H9 (cell line): ENCODE results near the gene LOC128125822.

Experiments used
- DNase-seq: peaks from one replicate; pipeline ENCODE4 v3.0.0-alpha.2; 2017
- H2AFZ ChIP-seq: one replicate; pipeline ENCODE4 v1.6.1; 2013; ENCODE audit warnings: mild to moderate bottlenecking, low read length, control low read depth, moderate library complexity
- H2AK5ac ChIP-seq: 2 replicates; pipeline ENCODE4 v1.6.1; 2013; ENCODE audit warnings: low read length, control low read depth, mixed read lengths; ENCODE audit not compliant: insufficient read length
- H2BK120ac ChIP-seq: one replicate; pipeline ENCODE4 v1.6.1; 2013; ENCODE audit warnings: low read depth, mild to moderate bottlenecking, low read length, control low read depth, inconsistent platforms; ENCODE audit not compliant: poor library complexity, severe bottlenecking
- H2BK12ac ChIP-seq: 2 replicates; pipeline ENCODE4 v1.6.1; 2013; ENCODE audit warnings: low read length, control low read depth, mixed read lengths, low read depth; ENCODE audit not compliant: insufficient read length
- H2BK15ac ChIP-seq: 2 replicates; pipeline ENCODE4 v1.6.1; 2013; ENCODE audit warnings: low read depth, low read length, control low read depth
- H2BK20ac ChIP-seq: one replicate; pipeline ENCODE4 v1.6.1; 2013; ENCODE audit warnings: low read depth, mild to moderate bottlenecking, low read length, control low read depth, inconsistent platforms; ENCODE audit not compliant: poor library complexity, severe bottlenecking
- H2BK5ac ChIP-seq: 2 replicates; pipeline ENCODE4 v1.6.1; 2013; ENCODE audit warnings: low read length, control low read depth, mixed read lengths; ENCODE audit not compliant: insufficient read length
- H3K14ac ChIP-seq: 2 replicates; pipeline ENCODE4 v1.6.1; 2013; ENCODE audit warnings: low read length, control low read depth; ENCODE audit not compliant: insufficient read depth
- H3K18ac ChIP-seq: 2 replicates; pipeline ENCODE4 v1.6.1; 2013; ENCODE audit warnings: low read depth, mild to moderate bottlenecking, mixed read lengths, low read length, control low read depth; ENCODE audit not compliant: insufficient read length
- H3K23ac ChIP-seq: 2 replicates; pipeline ENCODE4 v1.6.1; 2013; ENCODE audit warnings: low read length, control low read depth, mixed read lengths, low read depth; ENCODE audit not compliant: insufficient read length
- H3K23me2 ChIP-seq: 2 replicates; pipeline ENCODE4 v1.6.1; 2013; ENCODE audit warnings: low read depth, mild to moderate bottlenecking, mixed read lengths, low read length, control low read depth; ENCODE audit not compliant: insufficient read length, poor library complexity, severe bottlenecking
- H3K27ac ChIP-seq: 2 replicates; pipeline ENCODE4 v1.5.1; 2013; ENCODE audit warnings: low read length, control low read depth, mixed read lengths, low read depth; ENCODE audit not compliant: insufficient read length
- H3K27me3 ChIP-seq: 2 replicates; pipeline ENCODE4 v1.6.1; 2013; ENCODE audit warnings: low read length, control low read depth, inconsistent platforms; ENCODE audit not compliant: insufficient read depth
- H3K4ac ChIP-seq: 2 replicates; pipeline ENCODE4 v1.6.1; 2013; ENCODE audit warnings: low read depth, mild to moderate bottlenecking, control low read depth, inconsistent platforms, low read length, moderate library complexity
- H3K4me1 ChIP-seq: 2 replicates; pipeline ENCODE4 v1.6.1; 2013; ENCODE audit warnings: low read length, control low read depth, inconsistent platforms; ENCODE audit not compliant: insufficient read depth
- H3K4me2 ChIP-seq: 2 replicates; pipeline ENCODE4 v1.6.1; 2013; ENCODE audit warnings: low read length, control low read depth, mixed read lengths; ENCODE audit not compliant: insufficient read length, insufficient read depth
- H3K56ac ChIP-seq: 2 replicates; pipeline ENCODE4 v1.6.1; 2013; ENCODE audit warnings: low read depth, mild to moderate bottlenecking, mixed read lengths, low read length, control low read depth; ENCODE audit not compliant: insufficient read length
- H3K79me1 ChIP-seq: 2 replicates; pipeline ENCODE4 v1.6.1; 2013; ENCODE audit warnings: low read depth, mild to moderate bottlenecking, moderate library complexity, low read length, control low read depth, inconsistent platforms; ENCODE audit not compliant: insufficient read depth, poor library complexity, severe bottlenecking
- H3K79me2 ChIP-seq: 2 replicates; pipeline ENCODE4 v1.6.1; 2013; ENCODE audit warnings: low read length, control low read depth, inconsistent platforms; ENCODE audit not compliant: insufficient read depth
- H3K9ac ChIP-seq: 2 replicates; pipeline ENCODE4 v1.6.1; 2013; ENCODE audit warnings: low read length, control low read depth, mixed read lengths; ENCODE audit not compliant: insufficient read length; ENCODE audit errors: extremely low read depth
- H3K9me3 ChIP-seq: one replicate; pipeline ENCODE4 v1.6.1; 2013; ENCODE audit warnings: low read depth, low read length, inconsistent platforms; ENCODE audit not compliant: control insufficient read depth
- H3T11ph ChIP-seq: one replicate; pipeline ENCODE4 v1.6.1; 2013; ENCODE audit warnings: mild to moderate bottlenecking, low read length, control low read depth, inconsistent platforms
- H4K20me1 ChIP-seq: one replicate; pipeline ENCODE4 v1.6.1; 2013; ENCODE audit not compliant: control insufficient read depth, insufficient read length, insufficient read depth
- H4K5ac ChIP-seq: 2 replicates; pipeline ENCODE4 v1.6.1; 2013; ENCODE audit warnings: low read depth, mild to moderate bottlenecking, mixed read lengths, low read length, control low read depth; ENCODE audit not compliant: insufficient read length
- H4K8ac ChIP-seq: replicated peaks from 2 replicates; pipeline ENCODE4 v1.6.1; 2013; ENCODE audit warnings: low read length, control low read depth, mixed read lengths, low read depth; ENCODE audit not compliant: insufficient read length
- H4K91ac ChIP-seq: 2 replicates; pipeline ENCODE4 v1.6.1; 2013; ENCODE audit warnings: low read depth, mild to moderate bottlenecking, moderate library complexity, mixed read lengths, low read length, control low read depth; ENCODE audit not compliant: insufficient read length
- H3K27ac Mint-ChIP-seq, 3 experiments: 2 replicates in 2 of 3; 3 replicates in 1 of 3; pipeline ENCODE4 v1.8.0; 2020 to 2021; ENCODE audit warnings: mixed read lengths in 3 of 3, mild to moderate bottlenecking in 1 of 3, moderate library complexity in 1 of 3
- H3K27me3 Mint-ChIP-seq: 2 replicates; pipeline ENCODE4 v1.8.0; 2021; ENCODE audit warnings: low read depth, mild to moderate bottlenecking, moderate library complexity, mixed read lengths
- H3K36me3 Mint-ChIP-seq, 3 experiments: 2 replicates in 2 of 3; 3 replicates in 1 of 3; pipeline ENCODE4 v1.8.0; 2020 to 2021; ENCODE audit warnings: low read depth in 3 of 3, mixed read lengths in 3 of 3; ENCODE audit not compliant: insufficient read depth in 1 of 3
- H3K4me1 Mint-ChIP-seq, 2 experiments: 2 replicates each; pipeline ENCODE4 v1.8.0; 2020; ENCODE audit warnings: mixed read lengths in 2 of 2
- H3K4me3 Mint-ChIP-seq, 2 experiments: 2 replicates in 1 of 2; 3 replicates in 1 of 2; pipeline ENCODE4 v1.8.0; 2020 to 2021; ENCODE audit warnings: mild to moderate bottlenecking in 2 of 2, mixed read lengths in 2 of 2, moderate library complexity in 1 of 2
- H3K9me3 Mint-ChIP-seq, 2 experiments: 2 replicates in 1 of 2; 3 replicates in 1 of 2; pipeline ENCODE4 v1.8.0; 2020; ENCODE audit warnings: mild to moderate bottlenecking in 2 of 2, mixed read lengths in 2 of 2, moderate library complexity in 1 of 2
- CTCF ChIP-seq: fragments of 200-600 bp; sonication (generic); conservative IDR thresholded peaks from 3 replicates; pipeline ENCODE4 v1.8.0; 2021; ENCODE audit warnings: antibody characterized with exemption, mild to moderate bottlenecking
- WGBS: extraction: QIAGEN DNeasy Blood & Tissue Kit; methylation state at CpG from one replicate; pipeline ENCODE4 v1.1.7; 2013; ENCODE audit warnings: missing lambda C conversion rate, low lambda C conversion rate, mixed read lengths; ENCODE audit not compliant: insufficient read length; ENCODE audit errors: extremely low coverage; 5-methylcytosine and 5-hydroxymethylcytosine counted together

The LOC128125822 gene

GRCh38 chr6:63556369-63556768, 15.9 kb upstream of the LOC128125822 start:
- H3K4me3 Mint-ChIP-seq, result no peak overlapping the region
- WGBS, result no CpG with 5 or more reads among the region's 4 CpGs
- DNase-seq, result no peak
- H3T11ph ChIP-seq, result no peak overlapping the region
- H3K27me3 Mint-ChIP-seq, result no peaks in the 10 kb centered on the region
- H4K20me1 ChIP-seq, result no peaks in the 10 kb centered on the region
- no peak overlapping the region for H3K4ac ChIP-seq
- H3K4me1 Mint-ChIP-seq, result 0 out of 4 replicates have a peak, but pooled peaks cover 0 to 3% of the 10 kb centered on the region in 2 experiments
- no peak overlapping the region for H3K18ac ChIP-seq
- no peaks in the 10 kb centered on the region for H3K36me3 Mint-ChIP-seq
- H2AK5ac ChIP-seq, result no peak overlapping the region
- no peaks in the 10 kb centered on the region for H3K23me2 ChIP-seq
- H2BK20ac ChIP-seq, result no peak overlapping the region
- H3K27me3 ChIP-seq, result no peaks in the 10 kb centered on the region
- no peak overlapping the region for H3K9ac ChIP-seq
- H3K79me1 ChIP-seq, result no peaks in the 10 kb centered on the region
- H2AFZ ChIP-seq, result no peak overlapping the region
- H4K91ac ChIP-seq, result no peak overlapping the region
- H3K9me3 ChIP-seq, result no peaks in the 10 kb centered on the region
- no peaks in the 10 kb centered on the region for H3K4me1 ChIP-seq
- no peak overlapping the region for H2BK120ac ChIP-seq
- H3K23ac ChIP-seq, result no peak overlapping the region
- no peak overlapping the region for H3K27ac ChIP-seq
- H2BK12ac ChIP-seq, result no peak overlapping the region
- TF ChIP-seq CTCF, result no peak
- H3K79me2 ChIP-seq, result no peaks in the 10 kb centered on the region
- no peak overlapping the region for H4K5ac ChIP-seq
- no peak overlapping the region for H4K8ac ChIP-seq
- H3K14ac ChIP-seq, result no peak overlapping the region
- H3K56ac ChIP-seq, result no peak overlapping the region
- H2BK5ac ChIP-seq, result no peak overlapping the region
- no peaks in the 10 kb centered on the region for H3K9me3 Mint-ChIP-seq
- no peak overlapping the region for H3K4me2 ChIP-seq
- no peak overlapping the region for H3K27ac Mint-ChIP-seq
- H2BK15ac ChIP-seq, result no peak overlapping the region
